Omental fat pad (tissue), 4 donors: ENCODE data around the gene MRS2. TPM values are rescaled to one million over a fixed set of nuclear protein-coding genes. Genes with fewer than 3 reads are reported as not detected.

ENCODE experiments used
- ATAC-seq: fragments of 150-250 bp; one replicate; pipeline ENCODE4 v1.9.1; 2016; ENCODE audit warnings: mild to moderate bottlenecking, moderate library complexity; ENCODE audit not compliant: low FRiP score
- DNase-seq: peaks from one replicate; pipeline ENCODE4 v3.0.0-alpha.2; 2019; ENCODE audit warnings: low spot score
- total RNA-seq, 4 donors: library from RNA; depleted of rRNA; stranded (reverse); fragments of >200 nt; gene quantifications; one replicate each; pipeline ENCODE4 v1.1.0, GENCODE V29; 2016
- TF ChIP-seq, protein P1 (sequence below), 3 donors: fragments of 450-650 bp; IDR thresholded peaks; one replicate each; pipeline ENCODE4 v1.5.1; 2016 to 2017; ENCODE audit warnings: antibody characterized with exemption in 3 of 3, mild to moderate bottlenecking in 3 of 3, moderate library complexity in 2 of 3

The MRS2 gene
- total RNA-seq, 4 donors from 2014 or later = 22.8 to 27.5 (median 24.8) TPM

- TF ChIP-seq, protein P1, sequence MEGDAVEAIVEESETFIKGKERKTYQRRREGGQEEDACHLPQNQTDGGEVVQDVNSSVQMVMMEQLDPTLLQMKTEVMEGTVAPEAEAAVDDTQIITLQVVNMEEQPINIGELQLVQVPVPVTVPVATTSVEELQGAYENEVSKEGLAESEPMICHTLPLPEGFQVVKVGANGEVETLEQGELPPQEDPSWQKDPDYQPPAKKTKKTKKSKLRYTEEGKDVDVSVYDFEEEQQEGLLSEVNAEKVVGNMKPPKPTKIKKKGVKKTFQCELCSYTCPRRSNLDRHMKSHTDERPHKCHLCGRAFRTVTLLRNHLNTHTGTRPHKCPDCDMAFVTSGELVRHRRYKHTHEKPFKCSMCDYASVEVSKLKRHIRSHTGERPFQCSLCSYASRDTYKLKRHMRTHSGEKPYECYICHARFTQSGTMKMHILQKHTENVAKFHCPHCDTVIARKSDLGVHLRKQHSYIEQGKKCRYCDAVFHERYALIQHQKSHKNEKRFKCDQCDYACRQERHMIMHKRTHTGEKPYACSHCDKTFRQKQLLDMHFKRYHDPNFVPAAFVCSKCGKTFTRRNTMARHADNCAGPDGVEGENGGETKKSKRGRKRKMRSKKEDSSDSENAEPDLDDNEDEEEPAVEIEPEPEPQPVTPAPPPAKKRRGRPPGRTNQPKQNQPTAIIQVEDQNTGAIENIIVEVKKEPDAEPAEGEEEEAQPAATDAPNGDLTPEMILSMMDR (IDR thresholded peaks at IDR 0.05) = no peak
- ATAC-seq (no peak), DNase-seq (no peak)
These were observed 16.8 kb downstream of the MRS2 start for GRCh38 chr6:24419526-24419925.

DNA sequence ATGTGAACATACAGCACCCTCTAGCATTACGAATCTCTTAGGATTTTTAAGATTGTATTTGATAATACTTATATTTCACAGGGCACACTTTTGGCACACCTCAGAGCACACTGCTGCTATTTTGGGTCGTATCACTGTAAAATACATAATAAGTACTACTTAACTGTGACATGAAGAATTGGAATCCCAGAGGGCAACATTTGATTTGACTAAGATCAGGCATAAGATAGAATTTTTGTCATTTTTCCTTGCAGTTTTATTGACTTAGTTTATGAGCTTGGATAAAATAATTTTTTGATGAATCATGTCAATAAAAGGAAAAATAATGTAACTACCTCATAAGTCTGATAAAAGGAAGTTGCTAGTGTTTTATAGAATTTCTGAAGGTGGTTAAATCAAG is 22.4 kb downstream of the MRS2 start:
- DNase-seq (no peak), ATAC-seq (no peak)
- TF ChIP-seq, protein P1 (IDR thresholded peaks at IDR 0.05) = no peak

GRCh38 chr6:24426729-24427446 is 24.2 kb downstream of the MRS2 start:
- DNase-seq (no peak), ATAC-seq (no peak)
- TF ChIP-seq, protein P1 (IDR thresholded peaks at IDR 0.05) = no peak

GRCh38 chr6:24428615-24429014 is 25.9 kb downstream of the MRS2 start:
- no peak for ATAC-seq
- TF ChIP-seq, protein P1 (IDR thresholded peaks at IDR 0.05) = no peak
- no peak for DNase-seq

DNA sequence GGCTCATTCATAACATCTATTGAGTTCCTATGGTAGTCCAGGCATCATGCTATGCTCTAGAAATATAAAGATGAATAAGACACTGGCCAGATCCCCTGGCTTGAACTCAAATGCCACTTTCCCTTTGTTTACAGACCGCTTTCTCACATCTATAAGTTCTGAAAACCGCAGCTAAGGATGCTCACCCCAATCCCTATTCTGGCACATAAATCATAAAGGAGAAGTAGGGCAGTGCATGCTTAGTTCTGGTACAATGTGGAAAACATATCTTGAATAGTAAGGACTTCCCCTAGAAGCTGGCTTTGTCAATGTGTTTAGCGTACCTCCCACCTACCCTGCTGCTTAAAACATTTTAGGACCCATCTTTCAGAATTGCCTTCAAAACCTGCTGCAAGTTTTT is 26.4 kb downstream of the MRS2 start:
- ATAC-seq (no peak), DNase-seq (no peak)
- TF ChIP-seq, protein P1 (IDR thresholded peaks at IDR 0.05) = no peak

- TF ChIP-seq, protein P1 (IDR thresholded peaks at IDR 0.05) = no peak
- ATAC-seq (no peak), DNase-seq (no peak)
These were observed 27.4 kb downstream of the MRS2 start for GRCh38 chr6:24430086-24430485.

GRCh38 chr6:24431045-24431451 is 28.3 kb downstream of the MRS2 start:
- ATAC-seq (no peak), DNase-seq (no peak)
- TF ChIP-seq, protein P1 (IDR thresholded peaks at IDR 0.05) = peak in 2 of 3 donors; percentile 6 to 15
